Chondrocyte (in vitro differentiated cells): ENCODE measurements around the gene SEMA4D. TPM values are rescaled to one million over a fixed set of nuclear protein-coding genes. Genes with fewer than 3 reads are reported as not detected.
A peak's percentile ranks its signal among the peaks of the same experiment; 100 is the strongest.

ENCODE experiments used
- DNase-seq: peaks from one replicate; pipeline ENCODE4 v3.0.0; 2021; ENCODE audit warnings: mixed read lengths, low spot score
- H3K27ac Mint-ChIP-seq: one replicate; pipeline ENCODE4 v1.8.0; 2021; ENCODE audit warnings: mild to moderate bottlenecking, moderate library complexity, mixed read lengths; ENCODE audit not compliant: unreplicated experiment
- H3K27me3 Mint-ChIP-seq: 2 replicates; pipeline ENCODE4 v1.8.0; 2021; ENCODE audit warnings: low read depth, mixed read lengths
- H3K36me3 Mint-ChIP-seq: 2 replicates; pipeline ENCODE4 v1.8.0; 2021; ENCODE audit warnings: low read depth, mixed read lengths
- H3K4me1 Mint-ChIP-seq: 2 replicates; pipeline ENCODE4 v1.8.0; 2021; ENCODE audit warnings: low read depth, mild to moderate bottlenecking, mixed read lengths
- H3K4me3 Mint-ChIP-seq: one replicate; pipeline ENCODE4 v1.8.0; 2021; ENCODE audit warnings: mild to moderate bottlenecking, moderate library complexity, mixed read lengths; ENCODE audit not compliant: unreplicated experiment
- H3K9me3 Mint-ChIP-seq: 2 replicates; pipeline ENCODE4 v1.8.0; 2021; ENCODE audit warnings: low read depth, mixed read lengths
- CTCF ChIP-seq: fragments of 200-600 bp; sonication (generic); IDR thresholded peaks from 2 replicates; pipeline ENCODE4 v1.5.0; 2021; ENCODE audit warnings: antibody characterized with exemption, mild to moderate bottlenecking, moderate library complexity
- total RNA-seq: library from RNA; stranded (reverse); gene quantifications from 3 replicates; pipeline ENCODE4 v1.2.1, GENCODE V29; 2021

Gene SEMA4D
- total RNA-seq, 1 donor from 2014 or later: 3.8 TPM

- H3K36me3 Mint-ChIP-seq: peaks cover 3% of the 10 kb centered on the region
- H3K27me3 Mint-ChIP-seq: peaks cover 3% of the 10 kb centered on the region
- H3K4me1 Mint-ChIP-seq: peaks cover 7% of the 10 kb centered on the region
- no peaks in the 10 kb centered on the region for H3K9me3 Mint-ChIP-seq
- H3K27ac Mint-ChIP-seq: no peak overlapping the region
- H3K4me3 Mint-ChIP-seq: no peak overlapping the region
- TF ChIP-seq CTCF: no peak
- DNase-seq: no peak
These were observed 4.7 kb downstream of the SEMA4D start for GRCh38 chr9:89493181-89493580.

- Mint-ChIP-seq H3K27ac (no peak overlapping the region), H3K9me3 (no peaks in the 10 kb centered on the region), H3K4me3 (no peak overlapping the region), H3K36me3 (peaks cover 3% of the 10 kb centered on the region), H3K4me1 (peaks cover 6% of the 10 kb centered on the region), H3K27me3 (peaks cover 3% of the 10 kb centered on the region)
- DNase-seq: peak; percentile 83
- no peak for TF ChIP-seq CTCF
These were observed 5.3 kb downstream of the SEMA4D start for GRCh38 chr9:89492586-89492985.

- Mint-ChIP-seq H3K9me3 (no peaks in the 10 kb centered on the region), H3K27ac (no peak overlapping the region), H3K36me3 (peaks cover 3% of the 10 kb centered on the region), H3K27me3 (peaks cover 3% of the 10 kb centered on the region), H3K4me3 (no peak overlapping the region), H3K4me1 (peaks cover 2% of the 10 kb centered on the region)
- DNase-seq: peak; percentile 80
- no peak for TF ChIP-seq CTCF
These were observed 6.2 kb downstream of the SEMA4D start for GRCh38 chr9:89491694-89492093.

GRCh38 chr9:89489548-89490530 lies 8.1 kb downstream of the SEMA4D start:
- Mint-ChIP-seq H3K4me1 (no peaks in the 10 kb centered on the region), H3K27me3 (peaks cover 3% of the 10 kb centered on the region), H3K4me3 (no peak overlapping the region), H3K9me3 (peaks cover 6% of the 10 kb centered on the region), H3K36me3 (peaks cover 3% of the 10 kb centered on the region), H3K27ac (no peak overlapping the region)
- no peak for TF ChIP-seq CTCF
- no peak for DNase-seq

GRCh38 chr9:89488936-89489335 lies 9.0 kb downstream of the SEMA4D start:
- peaks cover 6% of the 10 kb centered on the region for H3K9me3 Mint-ChIP-seq
- H3K4me1 Mint-ChIP-seq: no peaks in the 10 kb centered on the region
- H3K27ac Mint-ChIP-seq: no peak overlapping the region

More at GRCh38 chr9:89488936-89489335, 9.0 kb downstream of the SEMA4D start:
- Mint-ChIP-seq H3K27me3 (no peaks in the 10 kb centered on the region), H3K36me3 (peaks cover 3% of the 10 kb centered on the region), H3K4me3 (no peak overlapping the region)
- no peak for TF ChIP-seq CTCF
- DNase-seq: no peak
